ENCODE measurements around the gene MRPS27.

MRPS27 gene

DNA sequence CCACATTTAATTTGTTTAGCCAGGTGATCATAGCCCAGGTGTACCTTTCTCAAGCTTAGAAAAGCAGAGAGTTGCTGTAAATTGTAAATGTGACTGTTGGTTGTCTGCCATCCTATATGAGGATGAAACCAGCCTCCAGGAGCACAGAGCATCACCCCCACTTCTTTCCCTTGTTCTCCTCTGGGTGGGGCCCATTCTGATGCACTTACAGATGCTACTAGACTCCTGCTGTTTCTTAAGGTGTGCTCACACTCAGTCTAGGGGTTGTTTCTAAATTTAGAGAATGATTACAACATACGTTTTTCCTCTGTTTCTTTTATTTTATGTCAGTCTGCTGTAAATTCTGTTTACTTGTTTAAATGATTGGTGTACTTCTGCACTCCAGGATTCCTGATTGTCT, 10.7 kb upstream of the MRPS27 start:
- TF ChIP-seq POLR2AphosphoS5 (IDR thresholded peaks at IDR 0.05; ENCODE audit: low read depth, low read length) (no peak), FOXP2 (optimal IDR thresholded peaks at IDR 0.05; ENCODE audit: borderline replicate concordance, extremely low read depth, extremely low read length, insufficient read depth) (no peak), TAF1 (IDR thresholded peaks at IDR 0.05; ENCODE audit: borderline replicate concordance, insufficient read depth, low read length) (no peak)

GRCh38 chr5:72328172-72328571, 8.1 kb upstream of the MRPS27 start:
- TF ChIP-seq, protein P1, sequence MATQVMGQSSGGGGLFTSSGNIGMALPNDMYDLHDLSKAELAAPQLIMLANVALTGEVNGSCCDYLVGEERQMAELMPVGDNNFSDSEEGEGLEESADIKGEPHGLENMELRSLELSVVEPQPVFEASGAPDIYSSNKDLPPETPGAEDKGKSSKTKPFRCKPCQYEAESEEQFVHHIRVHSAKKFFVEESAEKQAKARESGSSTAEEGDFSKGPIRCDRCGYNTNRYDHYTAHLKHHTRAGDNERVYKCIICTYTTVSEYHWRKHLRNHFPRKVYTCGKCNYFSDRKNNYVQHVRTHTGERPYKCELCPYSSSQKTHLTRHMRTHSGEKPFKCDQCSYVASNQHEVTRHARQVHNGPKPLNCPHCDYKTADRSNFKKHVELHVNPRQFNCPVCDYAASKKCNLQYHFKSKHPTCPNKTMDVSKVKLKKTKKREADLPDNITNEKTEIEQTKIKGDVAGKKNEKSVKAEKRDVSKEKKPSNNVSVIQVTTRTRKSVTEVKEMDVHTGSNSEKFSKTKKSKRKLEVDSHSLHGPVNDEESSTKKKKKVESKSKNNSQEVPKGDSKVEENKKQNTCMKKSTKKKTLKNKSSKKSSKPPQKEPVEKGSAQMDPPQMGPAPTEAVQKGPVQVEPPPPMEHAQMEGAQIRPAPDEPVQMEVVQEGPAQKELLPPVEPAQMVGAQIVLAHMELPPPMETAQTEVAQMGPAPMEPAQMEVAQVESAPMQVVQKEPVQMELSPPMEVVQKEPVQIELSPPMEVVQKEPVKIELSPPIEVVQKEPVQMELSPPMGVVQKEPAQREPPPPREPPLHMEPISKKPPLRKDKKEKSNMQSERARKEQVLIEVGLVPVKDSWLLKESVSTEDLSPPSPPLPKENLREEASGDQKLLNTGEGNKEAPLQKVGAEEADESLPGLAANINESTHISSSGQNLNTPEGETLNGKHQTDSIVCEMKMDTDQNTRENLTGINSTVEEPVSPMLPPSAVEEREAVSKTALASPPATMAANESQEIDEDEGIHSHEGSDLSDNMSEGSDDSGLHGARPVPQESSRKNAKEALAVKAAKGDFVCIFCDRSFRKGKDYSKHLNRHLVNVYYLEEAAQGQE (IDR thresholded peaks at IDR 0.05; ENCODE audit: insufficient read depth in 1 of 2, low read depth in 2 of 2, low read length in 2 of 2), result no peak
- no peak for TF ChIP-seq TAF1 (IDR thresholded peaks at IDR 0.05; ENCODE audit: borderline replicate concordance, insufficient read depth, low read length)
- no peak for TF ChIP-seq POLR2AphosphoS5 (IDR thresholded peaks at IDR 0.05; ENCODE audit: low read depth, low read length)
- no peak for TF ChIP-seq FOXP2 (optimal IDR thresholded peaks at IDR 0.05; ENCODE audit: borderline replicate concordance, extremely low read depth, extremely low read length, insufficient read depth)
- no peak for TF ChIP-seq SIN3A (IDR thresholded peaks at IDR 0.05; ENCODE audit: borderline replicate concordance, insufficient read depth, low read length)

- TF ChIP-seq, protein P1 (IDR thresholded peaks at IDR 0.05; ENCODE audit: insufficient read depth in 1 of 2, low read depth in 2 of 2, low read length in 2 of 2), result no peak
- TF ChIP-seq TAF1 (IDR thresholded peaks at IDR 0.05; ENCODE audit: borderline replicate concordance, insufficient read depth, low read length) (no peak), POLR2AphosphoS5 (IDR thresholded peaks at IDR 0.05; ENCODE audit: low read depth, low read length) (no peak), SIN3A (IDR thresholded peaks at IDR 0.05; ENCODE audit: borderline replicate concordance, insufficient read depth, low read length) (no peak)
These were observed 6.2 kb upstream of the MRPS27 start for GRCh38 chr5:72326306-72326649.

DNA sequence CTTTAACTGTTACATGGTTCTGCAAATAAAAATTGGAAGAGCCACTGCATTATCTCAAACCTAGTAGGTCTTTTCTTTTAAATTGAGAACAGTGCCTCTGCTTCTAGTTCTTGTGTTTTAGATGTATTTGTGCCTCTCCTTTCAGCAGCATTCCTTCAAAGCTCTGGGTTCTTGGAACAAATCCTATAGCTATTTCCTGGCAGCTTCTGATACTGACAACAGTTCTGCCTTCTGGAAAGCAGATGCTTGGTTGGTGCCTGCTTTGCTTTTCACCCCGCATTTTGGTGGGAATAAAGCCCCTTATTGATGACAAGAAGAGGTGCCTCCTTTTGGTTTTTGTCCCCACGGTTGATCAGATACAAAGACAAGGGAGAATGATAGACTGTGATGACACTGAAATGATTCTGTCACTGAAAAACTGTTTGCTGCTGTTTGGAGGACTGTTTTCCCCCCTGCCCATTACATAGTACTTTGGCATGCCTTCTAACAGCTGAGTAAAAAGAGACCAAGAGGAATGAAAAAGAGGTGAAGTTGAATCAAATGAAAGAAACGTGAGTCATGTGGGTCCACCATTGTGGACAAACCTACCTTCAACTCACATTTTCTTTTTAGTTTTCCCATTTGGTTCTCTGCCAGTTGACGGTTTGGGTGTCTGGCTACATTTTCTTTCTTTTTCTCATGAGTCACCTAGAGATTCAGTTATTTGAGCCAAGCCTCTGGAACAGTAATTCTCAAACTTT, 5.7 kb upstream of the MRPS27 start:
- TF ChIP-seq FOXP2 (optimal IDR thresholded peaks at IDR 0.05; ENCODE audit: borderline replicate concordance, extremely low read depth, extremely low read length, insufficient read depth) (no peak), POLR2AphosphoS5 (IDR thresholded peaks at IDR 0.05; ENCODE audit: low read depth, low read length) (no peak), TAF1 (IDR thresholded peaks at IDR 0.05; ENCODE audit: borderline replicate concordance, insufficient read depth, low read length) (no peak), SIN3A (IDR thresholded peaks at IDR 0.05; ENCODE audit: borderline replicate concordance, insufficient read depth, low read length) (no peak)
- TF ChIP-seq, protein P1 (IDR thresholded peaks at IDR 0.05; ENCODE audit: insufficient read depth in 1 of 2, low read depth in 2 of 2, low read length in 2 of 2), result no peak

- TF ChIP-seq FOXP2 (optimal IDR thresholded peaks at IDR 0.05; ENCODE audit: borderline replicate concordance, extremely low read depth, extremely low read length, insufficient read depth), result no peak
- TF ChIP-seq SIN3A (IDR thresholded peaks at IDR 0.05; ENCODE audit: borderline replicate concordance, insufficient read depth, low read length), result no peak
- TF ChIP-seq POLR2AphosphoS5 (IDR thresholded peaks at IDR 0.05; ENCODE audit: low read depth, low read length), result no peak
- TF ChIP-seq TAF1 (IDR thresholded peaks at IDR 0.05; ENCODE audit: borderline replicate concordance, insufficient read depth, low read length), result no peak
- TF ChIP-seq, protein P1 (IDR thresholded peaks at IDR 0.05; ENCODE audit: insufficient read depth in 1 of 2, low read depth in 2 of 2, low read length in 2 of 2), result no peak
These were observed 4.3 kb upstream of the MRPS27 start for GRCh38 chr5:72324189-72324825.
